NCI-H82 treated with DMSO at 0.1 percent for 48 hours (cell line): ENCODE results near the gene SPATA46.

Experiments used
- DNase-seq: peaks from one replicate; lab custom pipeline; 2025; ENCODE audit not compliant: unreplicated experiment; lab: John Stamatoyannopoulos, UW

The SPATA46 gene

GRCh38 chr1:162391790-162392563 is 15.3 kb upstream of the SPATA46 start:
- DNase-seq: peak; percentile 94

- DNase-seq: no peak
Measured at GRCh38 chr1:162390396-162391185, 13.9 kb upstream of the SPATA46 start.

GRCh38 chr1:162389971-162390370 is 13.3 kb upstream of the SPATA46 start:
- no peak for DNase-seq

GRCh38 chr1:162389021-162389818 is 12.6 kb upstream of the SPATA46 start:
- peak; percentile 83 for DNase-seq

- no peak for DNase-seq
Measured at GRCh38 chr1:162388615-162389014, 12.0 kb upstream of the SPATA46 start.

GRCh38 chr1:162388083-162388594 is 11.5 kb upstream of the SPATA46 start:
- DNase-seq: no peak

- DNase-seq: no peak
Measured at GRCh38 chr1:162387226-162388082, 10.8 kb upstream of the SPATA46 start.

- DNase-seq: no peak
Measured at GRCh38 chr1:162386292-162387225, 9.9 kb upstream of the SPATA46 start.

GRCh38 chr1:162385702-162386101 is 9.0 kb upstream of the SPATA46 start:
- DNase-seq: no peak

GRCh38 chr1:162385280-162385623 is 8.6 kb upstream of the SPATA46 start:
- DNase-seq: no peak

GRCh38 chr1:162384601-162385279 is 8.1 kb upstream of the SPATA46 start:
- DNase-seq: no peak

- DNase-seq: no peak
Measured at GRCh38 chr1:162384116-162384515, 7.5 kb upstream of the SPATA46 start.

GRCh38 chr1:162383516-162383915 is 6.9 kb upstream of the SPATA46 start:
- DNase-seq: no peak

- no peak for DNase-seq
Measured at GRCh38 chr1:162383091-162383490, 6.4 kb upstream of the SPATA46 start.

GRCh38 chr1:162381941-162382750 is 5.5 kb upstream of the SPATA46 start:
- DNase-seq: no peak

GRCh38 chr1:162381383-162381782 is 4.7 kb upstream of the SPATA46 start, which contains the start of gene C1orf226:
Gene C1orf226 (plus strand): TSS chr1:162381728. CDS start chr1:162381902, 174 bp downstream.
- DNase-seq: no peak

GRCh38 chr1:162380061-162380846 is 3.6 kb upstream of the SPATA46 start:
- no peak for DNase-seq
